Neural progenitor cell (in vitro differentiated cells): ENCODE data around the gene CST9.

ENCODE experiments used
- CTCF ChIP-seq: fragments of 200-600 bp; sonication (generic); IDR thresholded peaks from 2 replicates; pipeline ENCODE4 v1.5.1; 2017; ENCODE audit warnings: antibody characterized with exemption, mild to moderate bottlenecking
- EZH2 ChIP-seq: fragments of 200-600 bp; sonication (generic); IDR thresholded peaks from 2 replicates; pipeline ENCODE4 v1.6.1; 2017; ENCODE audit warnings: antibody characterized with exemption, mild to moderate bottlenecking, moderate library complexity
- EZH2phosphoT487 ChIP-seq: fragments of 200-600 bp; sonication (generic); IDR thresholded peaks from 2 replicates; pipeline ENCODE4 v1.6.1; 2017; ENCODE audit warnings: antibody characterized with exemption

GRCh38 chr20:23622839-23623343 lies 17.2 kb upstream of the CST9 start:
- TF ChIP-seq CTCF (no peak), EZH2phosphoT487 (no peak), EZH2 (no peak)
